Trophoblast cell (in vitro differentiated cells and primary cell): Measurements from ENCODE around the gene HLA-DRA.
"Not testable (repeated sequence)": the region's sequence is repeated elsewhere in the genome, so short reads cannot be mapped to it uniquely, and the experiment has no call there.

Experiments
- DNase-seq, 2 donors: peaks; one replicate each; pipeline ENCODE4 v3.0.0-alpha.2; 2016
- H2AFZ ChIP-seq: 2 replicates; pipeline ENCODE4 v1.6.1; 2013; ENCODE audit warnings: low read length, moderate library complexity, mild to moderate bottlenecking; ENCODE audit not compliant: insufficient read depth, poor library complexity
- H2AK5ac ChIP-seq: 2 replicates; pipeline ENCODE4 v1.6.1; 2013; ENCODE audit warnings: mild to moderate bottlenecking, low read length
- H2BK120ac ChIP-seq: 2 replicates; pipeline ENCODE4 v1.6.1; 2013; ENCODE audit warnings: low read length, mild to moderate bottlenecking, moderate library complexity; ENCODE audit not compliant: insufficient read depth, poor library complexity
- H2BK12ac ChIP-seq: 2 replicates; pipeline ENCODE4 v1.6.1; 2013; ENCODE audit warnings: mild to moderate bottlenecking, low read length, moderate library complexity
- H2BK5ac ChIP-seq: 2 replicates; pipeline ENCODE4 v1.6.1; 2013; ENCODE audit warnings: low read length, low read depth, moderate library complexity, mild to moderate bottlenecking; ENCODE audit not compliant: poor library complexity
- H3K14ac ChIP-seq: 2 replicates; pipeline ENCODE4 v1.6.1; 2013; ENCODE audit warnings: mild to moderate bottlenecking, low read length
- H3K18ac ChIP-seq: 2 replicates; pipeline ENCODE4 v1.6.1; 2013; ENCODE audit warnings: mild to moderate bottlenecking, low read length
- H3K23ac ChIP-seq: 2 replicates; pipeline ENCODE4 v1.6.1; 2013; ENCODE audit warnings: low read length
- H3K27ac ChIP-seq: 2 replicates; pipeline ENCODE4 v1.5.1; 2013; ENCODE audit warnings: low read depth, mild to moderate bottlenecking, inconsistent platforms, low read length, moderate library complexity
- H3K27me3 ChIP-seq: 2 replicates; pipeline ENCODE4 v1.6.1; 2013; ENCODE audit warnings: inconsistent platforms, mild to moderate bottlenecking, low read length, moderate library complexity; ENCODE audit not compliant: insufficient read depth
- H3K36me3 ChIP-seq, 2 experiments: 1 replicate in 1 of 2; 2 replicates in 1 of 2; pipeline ENCODE4 v1.6.1; 2013; ENCODE audit warnings: low read length in 2 of 2, mild to moderate bottlenecking in 2 of 2, moderate library complexity in 1 of 2; ENCODE audit not compliant: insufficient read depth in 2 of 2, control insufficient read depth in 1 of 2
- H3K4ac ChIP-seq: 2 replicates; pipeline ENCODE4 v1.6.1; 2013; ENCODE audit warnings: low read depth, mild to moderate bottlenecking, low read length, moderate library complexity
- H3K4me1 ChIP-seq, 2 experiments: 1 replicate in 1 of 2; 2 replicates in 1 of 2; pipeline ENCODE4 v1.6.1; 2013; ENCODE audit warnings: low read length in 2 of 2, mild to moderate bottlenecking in 2 of 2, moderate library complexity in 1 of 2; ENCODE audit not compliant: insufficient read depth in 2 of 2, control insufficient read depth in 1 of 2
- H3K4me2 ChIP-seq: 2 replicates; pipeline ENCODE4 v1.6.1; 2013; ENCODE audit warnings: inconsistent platforms, mild to moderate bottlenecking, low read length, moderate library complexity
- H3K4me3 ChIP-seq: 2 replicates; pipeline ENCODE4 v1.5.1; 2013; ENCODE audit warnings: mild to moderate bottlenecking, low read depth, low read length, inconsistent platforms
- H3K79me1 ChIP-seq: one replicate; pipeline ENCODE4 v1.6.1; 2013; ENCODE audit warnings: low read length
- H3K79me2 ChIP-seq: 2 replicates; pipeline ENCODE4 v1.6.1; 2013; ENCODE audit warnings: low read length, mild to moderate bottlenecking; ENCODE audit not compliant: control insufficient read depth, insufficient read depth, poor library complexity
- H3K9ac ChIP-seq: 2 replicates; pipeline ENCODE4 v1.6.1; 2013; ENCODE audit warnings: mild to moderate bottlenecking, low read length
- H3K9me3 ChIP-seq: 2 replicates; pipeline ENCODE4 v1.6.1; 2013; ENCODE audit warnings: low read depth, mild to moderate bottlenecking, control low read depth, inconsistent platforms, low read length; ENCODE audit not compliant: insufficient read depth
- H4K12ac ChIP-seq: 2 replicates; pipeline ENCODE4 v1.6.1; 2013; ENCODE audit warnings: low read depth, mild to moderate bottlenecking, low read length, moderate library complexity
- H4K8ac ChIP-seq: 2 replicates; pipeline ENCODE4 v1.6.1; 2013; ENCODE audit warnings: low read depth, mild to moderate bottlenecking, low read length, moderate library complexity
- H4K91ac ChIP-seq: one replicate; pipeline ENCODE4 v1.6.1; 2013; ENCODE audit warnings: low read depth, mild to moderate bottlenecking, low read length, moderate library complexity
- WGBS: extraction: QIAGEN DNeasy Blood & Tissue Kit; methylation state at CpG from one replicate; pipeline ENCODE4 v1.1.7; 2013; ENCODE audit warnings: missing lambda C conversion rate; ENCODE audit not compliant: insufficient read length, insufficient coverage; ENCODE audit errors: extremely low coverage; 5-methylcytosine and 5-hydroxymethylcytosine counted together

HLA-DRA gene

DNA sequence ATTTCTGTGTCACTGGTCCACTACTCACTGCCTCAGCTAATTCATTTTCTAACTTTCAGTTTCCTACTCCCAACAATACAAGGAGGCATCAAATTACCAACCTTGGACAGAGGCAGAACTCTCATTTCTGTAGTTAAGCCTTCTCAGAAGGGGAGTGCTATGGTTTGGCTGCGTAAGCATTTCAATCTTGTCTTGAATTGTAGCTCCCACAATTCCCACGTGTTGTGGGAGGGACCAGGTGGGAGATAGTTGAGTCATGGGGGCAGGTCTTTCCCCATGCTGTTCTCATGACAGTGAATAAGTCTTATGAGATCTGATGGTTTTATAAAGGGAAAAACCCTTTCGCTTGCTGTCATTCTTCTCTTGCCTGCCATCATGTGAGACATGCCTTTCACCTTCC, 22.9 kb downstream of the HLA-DRA start:
- Histone ChIP-seq H3K18ac (no peak overlapping the region), H3K14ac (no peak overlapping the region), H2BK5ac (no peak overlapping the region), H3K36me3 (no peaks in the 10 kb centered on the region), H4K8ac (no peak overlapping the region), H3K4me1 (no peaks in the 10 kb centered on the region), H3K4me2 (no peak overlapping the region), H3K4me3 (no peak overlapping the region), H3K27me3 (no peaks in the 10 kb centered on the region), H3K23ac (no peak overlapping the region), H2AFZ (no peak overlapping the region), H3K9me3 (no peaks in the 10 kb centered on the region), H2BK120ac (no peak overlapping the region), H3K9ac (no peak overlapping the region), H3K79me2 (no peaks in the 10 kb centered on the region), H2BK12ac (no peak overlapping the region), H3K4ac (no peak overlapping the region), H2AK5ac (no peak overlapping the region), H3K79me1 (no peaks in the 10 kb centered on the region), H4K91ac (no peak overlapping the region), H3K27ac (no peak overlapping the region), H4K12ac (no peak overlapping the region)
- no peak for DNase-seq
- WGBS = no CpG with 5 or more reads among the region's 3 CpGs

DNA sequence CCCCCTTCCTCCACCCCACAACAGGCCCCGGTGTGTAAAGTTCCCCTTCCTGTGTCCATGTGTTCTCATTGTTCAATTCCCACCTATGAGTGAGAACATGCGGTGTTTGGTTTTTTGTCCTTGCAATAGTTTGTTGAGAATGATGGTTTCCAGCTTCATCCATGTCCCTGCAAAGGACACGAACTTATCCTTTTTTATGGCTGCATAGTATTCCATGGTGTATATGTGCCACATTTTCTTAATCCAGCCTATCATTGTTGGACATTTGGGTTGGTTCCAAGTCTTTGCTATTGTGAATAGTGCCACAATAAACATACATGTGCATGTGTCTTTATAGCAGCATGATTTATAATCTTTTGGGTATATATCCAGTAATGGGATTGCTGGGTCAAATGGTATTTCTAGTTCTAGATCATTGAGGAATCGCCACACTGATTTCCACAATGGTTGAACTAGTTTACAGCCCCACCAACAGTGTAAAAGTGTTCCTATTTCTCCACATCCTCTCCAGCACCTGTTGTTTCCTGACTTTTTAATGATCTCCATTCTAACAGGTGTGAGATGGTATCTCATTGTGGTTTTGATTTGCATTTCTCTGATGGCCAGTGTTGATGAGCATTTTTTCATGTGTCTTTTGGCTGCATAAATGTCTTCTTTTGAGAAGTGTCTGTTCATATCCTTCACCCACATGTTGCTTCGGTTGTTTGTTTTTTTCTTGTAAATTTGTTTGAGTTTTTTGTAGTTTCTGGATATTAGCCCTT, 28.2 kb downstream of the HLA-DRA start:
- H4K8ac ChIP-seq, H3K14ac ChIP-seq, H3K9me3 ChIP-seq, H2AFZ ChIP-seq, H2BK12ac ChIP-seq, H3K79me2 ChIP-seq, H3K79me1 ChIP-seq, H3K4me1 ChIP-seq, H2AK5ac ChIP-seq, H3K36me3 ChIP-seq, H3K27ac ChIP-seq, DNase-seq, H2BK5ac ChIP-seq, H3K4ac ChIP-seq, H3K4me3 ChIP-seq, H2BK120ac ChIP-seq, H3K23ac ChIP-seq, H3K4me2 ChIP-seq, H3K27me3 ChIP-seq, H3K9ac ChIP-seq, H3K18ac ChIP-seq, H4K12ac ChIP-seq, H4K91ac ChIP-seq: not testable (repeated sequence)
- no CpG with 5 or more reads among the region's 5 CpGs for WGBS

DNA sequence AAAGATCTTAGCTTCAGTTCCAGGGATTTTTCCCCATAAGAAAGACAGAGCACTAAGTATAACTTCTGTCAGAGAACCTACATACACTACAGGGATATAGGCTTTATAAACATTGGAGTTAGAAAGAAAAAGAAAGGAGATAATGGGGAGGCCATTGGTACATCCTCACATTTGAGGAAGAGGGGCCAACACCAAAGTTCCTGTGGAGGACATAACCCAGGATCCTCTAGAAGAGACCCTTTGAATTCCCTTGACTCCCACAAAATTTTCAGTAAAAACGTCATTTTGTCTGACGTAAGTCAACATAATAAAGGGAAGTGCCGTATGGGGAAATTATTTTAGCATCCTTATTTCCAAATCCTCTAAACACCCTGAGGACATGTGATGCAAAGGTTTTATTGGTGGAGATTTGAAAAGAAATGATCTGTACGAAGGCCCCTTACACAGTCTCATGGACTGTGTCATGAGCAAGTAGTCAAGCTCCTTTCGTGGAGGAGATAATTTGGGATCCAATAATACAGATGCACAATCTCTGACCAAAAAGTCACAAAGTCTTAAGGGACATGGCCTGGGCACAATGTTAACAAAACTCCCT, 33.2 kb downstream of the HLA-DRA start:
- no peak overlapping the region for H2BK120ac ChIP-seq

DNA sequence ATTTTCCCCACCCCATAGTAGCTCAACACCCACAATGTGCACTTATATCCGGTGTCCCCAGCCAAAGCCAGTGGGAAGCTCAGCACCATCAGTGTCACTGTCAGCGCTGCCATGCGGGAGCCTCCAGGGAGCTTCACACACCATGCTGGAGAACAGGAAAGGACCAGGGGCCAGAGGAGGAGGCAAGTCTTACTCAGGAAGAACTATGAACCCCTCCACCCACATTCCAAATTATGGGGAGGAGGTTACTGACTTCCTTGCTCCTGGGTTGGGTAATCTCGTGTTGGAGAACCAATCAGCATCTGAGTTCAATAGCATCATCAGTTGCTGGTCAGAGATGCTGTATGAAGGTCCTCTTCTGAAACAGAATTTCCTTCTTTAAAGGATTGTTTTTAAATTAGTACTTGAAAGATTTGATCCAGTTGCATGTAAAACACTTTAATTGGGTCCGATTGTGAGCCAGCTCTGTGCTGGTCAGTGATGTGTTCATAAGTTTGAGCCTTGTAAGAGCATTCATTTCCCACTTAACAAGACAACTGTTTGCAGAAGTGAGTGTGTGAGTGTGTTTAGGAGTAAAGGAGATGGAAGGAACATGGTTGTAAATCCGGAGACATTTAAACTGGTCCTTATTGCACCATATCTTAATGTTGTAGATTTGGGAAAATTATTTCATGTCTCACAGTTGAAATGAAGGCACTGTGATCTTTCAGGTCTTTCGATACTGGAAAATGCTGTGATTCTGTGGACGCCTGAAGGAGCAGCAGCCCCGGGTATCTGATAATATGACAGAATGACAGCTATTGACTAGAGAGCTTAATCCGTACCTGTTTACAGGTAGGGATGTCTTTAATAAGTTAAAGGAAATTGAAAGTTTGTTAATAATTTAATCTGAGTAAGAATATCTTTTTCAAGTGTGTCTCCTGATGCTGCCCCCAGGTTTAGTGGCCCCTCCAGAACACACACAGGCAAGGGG, 34.0 kb downstream of the HLA-DRA start:
- no CpG with 5 or more reads among the region's 10 CpGs for WGBS
- not testable (repeated sequence) for H3K79me1 ChIP-seq

More for the DNA sequence above, 33.2 kb downstream of the HLA-DRA start:
- no peak overlapping the region for H2AFZ ChIP-seq
- H3K4me1 ChIP-seq = no peaks in the 10 kb centered on the region
- H4K8ac ChIP-seq = no peak overlapping the region
- H3K27me3 ChIP-seq = no peaks in the 10 kb centered on the region
- no peaks in the 10 kb centered on the region for H3K36me3 ChIP-seq
- no peak overlapping the region for H3K4me3 ChIP-seq
- no peak overlapping the region for H4K12ac ChIP-seq
- H3K23ac ChIP-seq = no peak overlapping the region
- H3K4ac ChIP-seq = no peak overlapping the region
- no peak overlapping the region for H3K4me2 ChIP-seq
- WGBS = no CpG with 5 or more reads among the region's 5 CpGs
- no peaks in the 10 kb centered on the region for H3K79me1 ChIP-seq
- H2BK12ac ChIP-seq = no peak overlapping the region
- no peaks in the 10 kb centered on the region for H3K79me2 ChIP-seq
- no peak overlapping the region for H3K14ac ChIP-seq
- H3K27ac ChIP-seq = no peak overlapping the region
- no peak overlapping the region for H2AK5ac ChIP-seq
- H3K9ac ChIP-seq = no peak overlapping the region
- H2BK5ac ChIP-seq = no peak overlapping the region
- no peaks in the 10 kb centered on the region for H3K9me3 ChIP-seq
- H4K91ac ChIP-seq = no peak overlapping the region
- H3K18ac ChIP-seq = no peak overlapping the region
- DNase-seq = peak in 1 of 2 donors; percentile 32

More for the DNA sequence above, 34.0 kb downstream of the HLA-DRA start:
- H3K4me1 ChIP-seq, H3K18ac ChIP-seq, H3K27ac ChIP-seq, H3K36me3 ChIP-seq, H3K79me2 ChIP-seq, H3K4me2 ChIP-seq, H2BK120ac ChIP-seq, H4K12ac ChIP-seq, H2BK5ac ChIP-seq, H2BK12ac ChIP-seq, H3K14ac ChIP-seq, H4K8ac ChIP-seq, H2AK5ac ChIP-seq, H2AFZ ChIP-seq, H3K4ac ChIP-seq, H3K23ac ChIP-seq, H3K27me3 ChIP-seq, H3K9ac ChIP-seq, H3K4me3 ChIP-seq, H3K9me3 ChIP-seq, H4K91ac ChIP-seq: not testable (repeated sequence)
- peak in 1 of 2 donors; percentile 14 for DNase-seq
